G401 (cell line): ENCODE data around the gene SAMD14. TPM values are rescaled to one million over a fixed set of nuclear protein-coding genes. Genes with fewer than 3 reads are reported as not detected.
A peak's percentile ranks its signal among the peaks of the same experiment; 100 is the strongest.

Experiments used
- DNase-seq: peaks from one replicate; pipeline ENCODE4 v3.0.0-alpha.2; 2015; ENCODE audit warnings: low spot score
- in situ Hi-C: cut with HindIII; loops from 2 replicates; pipeline ENCODE4 v1.10.0; 2016; ENCODE audit warnings: low sequenced_read_pairs, mixed read lengths
- total RNA-seq: library from RNA; depleted of rRNA; stranded (reverse); fragments of >200 nt; shearing (Covaris generic); gene quantifications from 2 replicates; pipeline ENCODE4 v1.2.3, GENCODE V29; 2014

SAMD14 gene
- total RNA-seq, 1 experiment from 2014 or later = 7.5 TPM

- in situ Hi-C loops = no loop called here
- DNase-seq = peak; percentile 62
These were observed 19.7 kb upstream of the SAMD14 start for GRCh38 chr17:50149417-50150353.

- no peak for DNase-seq
- in situ Hi-C loops = no loop called here
These were observed 19.1 kb upstream of the SAMD14 start for GRCh38 chr17:50149091-50149416.

GRCh38 chr17:50148226-50149090 lies 18.5 kb upstream of the SAMD14 start:
- DNase-seq = no peak
- in situ Hi-C loops = no loop called here

GRCh38 chr17:50147841-50148225 lies 17.9 kb upstream of the SAMD14 start:
- in situ Hi-C loops = no loop called here
- no peak for DNase-seq

GRCh38 chr17:50146927-50147665 lies 17.1 kb upstream of the SAMD14 start:
- in situ Hi-C loops = no loop called here
- no peak for DNase-seq

- DNase-seq = no peak
- in situ Hi-C loops = no loop called here
These were observed 16.4 kb upstream of the SAMD14 start for GRCh38 chr17:50146230-50146926.

GRCh38 chr17:50145532-50146229 lies 15.7 kb upstream of the SAMD14 start:
- no peak for DNase-seq
- in situ Hi-C loops = no loop called here

GRCh38 chr17:50144845-50145531 lies 15.0 kb upstream of the SAMD14 start:
- DNase-seq = no peak
- in situ Hi-C loops = no loop called here

GRCh38 chr17:50144355-50144754 lies 14.4 kb upstream of the SAMD14 start:
- in situ Hi-C loops = no loop called here
- DNase-seq = no peak

GRCh38 chr17:50143461-50144176 lies 13.7 kb upstream of the SAMD14 start:
- DNase-seq = no peak
- in situ Hi-C loops = no loop called here

GRCh38 chr17:50141745-50142110 lies 11.8 kb upstream of the SAMD14 start:
- in situ Hi-C loops = no loop called here
- no peak for DNase-seq

- no peak for DNase-seq
- in situ Hi-C loops = no loop called here
These were observed 11.2 kb upstream of the SAMD14 start for GRCh38 chr17:50141026-50141744.

- in situ Hi-C loops = no loop called here
- DNase-seq = peak; percentile 93
These were observed 10.3 kb upstream of the SAMD14 start for GRCh38 chr17:50139950-50140885.

GRCh38 chr17:50139185-50139783 lies 9.3 kb upstream of the SAMD14 start:
- in situ Hi-C loops = no loop called here
- no peak for DNase-seq

GRCh38 chr17:50137042-50137441 lies 7.1 kb upstream of the SAMD14 start:
- in situ Hi-C loops = no loop called here
- no peak for DNase-seq
